ENCODE measurements around the gene ENDOG. TPM values are rescaled to one million over a fixed set of nuclear protein-coding genes. Genes with fewer than 3 reads are reported as not detected.

ENDOG gene
- polyA plus RNA-seq, 4 donors, result 12.8 to 79.6 (median 57.1) TPM

- Histone ChIP-seq H3K4me1 (ENCODE audit: control insufficient read depth in 3 of 3, insufficient read depth in 2 of 3, low read depth in 1 of 3, low read length in 2 of 3) (peaks cover 0 to 15% (median 4%) of the 10 kb centered on the region in 3 donors), H3K36me3 (ENCODE audit: control insufficient read depth in 3 of 3, insufficient read depth in 2 of 3, low read depth in 1 of 3, low read length in 3 of 3) (peaks cover 11 to 62% (median 15%) of the 10 kb centered on the region in 3 donors), H3K9me3 (ENCODE audit: control insufficient read depth in 2 of 2, insufficient read depth in 1 of 2, low read depth in 1 of 2, low read length in 1 of 2) (peaks cover 0 to 3% of the 10 kb centered on the region in 2 donors), H3K27me3 (ENCODE audit: control insufficient read depth in 3 of 3, insufficient read depth in 3 of 3, low read length in 3 of 3) (no peaks in the 10 kb centered on the region), H3K4me3 (ENCODE audit: low read depth in 1 of 3, low read length in 3 of 3) (no peak overlapping the region), H3K27ac (ENCODE audit: low read depth in 1 of 3, low read length in 2 of 3) (no peak overlapping the region)
- FAIRE-seq, result no peak
- DNase-seq, result no peak
- WGBS, 3 donors, result 83 to 87% (median 84%) methylated on average over 23 to 24 of the region's 24 CpGs
These were observed 2.6 kb downstream of the ENDOG start for GRCh38 chr9:128820665-128821583.

GRCh38 chr9:128821584-128822406 is 3.5 kb downstream of the ENDOG start:
- H3K27ac ChIP-seq (ENCODE audit: low read depth in 1 of 3, low read length in 2 of 3), result no peak overlapping the region
- WGBS, 3 donors, result 85 to 90% (median 88%) methylated on average over 16 of the region's 16 CpGs
- DNase-seq, result no peak
- H3K36me3 ChIP-seq (ENCODE audit: control insufficient read depth in 3 of 3, insufficient read depth in 2 of 3, low read depth in 1 of 3, low read length in 3 of 3), result peaks cover 11 to 70% (median 15%) of the 10 kb centered on the region in 3 donors
- no peak overlapping the region for H3K4me3 ChIP-seq (ENCODE audit: low read depth in 1 of 3, low read length in 3 of 3)
- FAIRE-seq, result no peak
- no peaks in the 10 kb centered on the region for H3K27me3 ChIP-seq (ENCODE audit: control insufficient read depth in 3 of 3, insufficient read depth in 3 of 3, low read length in 3 of 3)
- peaks cover 0 to 3% of the 10 kb centered on the region in 2 donors for H3K9me3 ChIP-seq (ENCODE audit: control insufficient read depth in 2 of 2, insufficient read depth in 1 of 2, low read depth in 1 of 2, low read length in 1 of 2)
- H3K4me1 ChIP-seq (ENCODE audit: control insufficient read depth in 3 of 3, insufficient read depth in 2 of 3, low read depth in 1 of 3, low read length in 2 of 3), result peaks cover 0 to 15% (median 4%) of the 10 kb centered on the region in 3 donors

GRCh38 chr9:128822407-128823042 is 4.2 kb downstream of the ENDOG start:
- Histone ChIP-seq H3K9me3 (ENCODE audit: control insufficient read depth in 2 of 2, insufficient read depth in 1 of 2, low read depth in 1 of 2, low read length in 1 of 2) (peaks cover 0 to 1% of the 10 kb centered on the region in 2 donors), H3K4me3 (ENCODE audit: low read depth in 1 of 3, low read length in 3 of 3) (no peak overlapping the region), H3K36me3 (ENCODE audit: control insufficient read depth in 3 of 3, insufficient read depth in 2 of 3, low read depth in 1 of 3, low read length in 3 of 3) (peaks cover 11 to 78% (median 15%) of the 10 kb centered on the region in 3 donors), H3K27ac (ENCODE audit: low read depth in 1 of 3, low read length in 2 of 3) (no peak overlapping the region), H3K27me3 (ENCODE audit: control insufficient read depth in 3 of 3, insufficient read depth in 3 of 3, low read length in 3 of 3) (no peaks in the 10 kb centered on the region), H3K4me1 (ENCODE audit: control insufficient read depth in 3 of 3, insufficient read depth in 2 of 3, low read depth in 1 of 3, low read length in 2 of 3) (peaks cover 0 to 15% (median 4%) of the 10 kb centered on the region in 3 donors)
- WGBS, 3 donors, result 94 to 96% (median 94%) methylated on average over 22 of the region's 22 CpGs
- DNase-seq, result no peak
- no peak for FAIRE-seq

GRCh38 chr9:128823362-128823902 is 5.1 kb downstream of the ENDOG start:
- peaks cover 11 to 84% (median 15%) of the 10 kb centered on the region in 3 donors for H3K36me3 ChIP-seq (ENCODE audit: control insufficient read depth in 3 of 3, insufficient read depth in 2 of 3, low read depth in 1 of 3, low read length in 3 of 3)
- DNase-seq (no peak), FAIRE-seq (no peak)
- H3K4me3 ChIP-seq (ENCODE audit: low read depth in 1 of 3, low read length in 3 of 3), result no peak overlapping the region
- H3K9me3 ChIP-seq (ENCODE audit: control insufficient read depth in 2 of 2, insufficient read depth in 1 of 2, low read depth in 1 of 2, low read length in 1 of 2), result no peaks in the 10 kb centered on the region
- H3K27ac ChIP-seq (ENCODE audit: low read depth in 1 of 3, low read length in 2 of 3), result no peak overlapping the region
- H3K4me1 ChIP-seq (ENCODE audit: control insufficient read depth in 3 of 3, insufficient read depth in 2 of 3, low read depth in 1 of 3, low read length in 2 of 3), result peaks cover 0 to 17% (median 4%) of the 10 kb centered on the region in 3 donors
- 86 to 90% (median 89%) methylated on average over 17 to 19 of the region's 19 CpGs for WGBS, 3 donors
- H3K27me3 ChIP-seq (ENCODE audit: control insufficient read depth in 3 of 3, insufficient read depth in 3 of 3, low read length in 3 of 3), result no peaks in the 10 kb centered on the region

GRCh38 chr9:128823903-128824406 is 5.7 kb downstream of the ENDOG start:
- Histone ChIP-seq H3K4me3 (ENCODE audit: low read depth in 1 of 3, low read length in 3 of 3) (no peak overlapping the region), H3K9me3 (ENCODE audit: control insufficient read depth in 2 of 2, insufficient read depth in 1 of 2, low read depth in 1 of 2, low read length in 1 of 2) (no peaks in the 10 kb centered on the region), H3K36me3 (ENCODE audit: control insufficient read depth in 3 of 3, insufficient read depth in 2 of 3, low read depth in 1 of 3, low read length in 3 of 3) (peaks cover 11 to 86% (median 15%) of the 10 kb centered on the region in 3 donors), H3K27me3 (ENCODE audit: control insufficient read depth in 3 of 3, insufficient read depth in 3 of 3, low read length in 3 of 3) (no peaks in the 10 kb centered on the region), H3K4me1 (ENCODE audit: control insufficient read depth in 3 of 3, insufficient read depth in 2 of 3, low read depth in 1 of 3, low read length in 2 of 3) (peaks cover 0 to 22% (median 4%) of the 10 kb centered on the region in 3 donors), H3K27ac (ENCODE audit: low read depth in 1 of 3, low read length in 2 of 3) (no peak overlapping the region)
- DNase-seq (no peak), FAIRE-seq (no peak)
- WGBS, 3 donors, result 87 to 89% (median 88%) methylated on average over 12 of the region's 12 CpGs

- 79 to 88% (median 82%) methylated on average over 7 of the region's 7 CpGs for WGBS, 3 donors
- Histone ChIP-seq H3K9me3 (ENCODE audit: control insufficient read depth in 2 of 2, insufficient read depth in 1 of 2, low read depth in 1 of 2, low read length in 1 of 2) (no peaks in the 10 kb centered on the region), H3K4me1 (ENCODE audit: control insufficient read depth in 3 of 3, insufficient read depth in 2 of 3, low read depth in 1 of 3, low read length in 2 of 3) (peaks cover 0 to 18% (median under 1%) of the 10 kb centered on the region in 3 donors), H3K27me3 (ENCODE audit: control insufficient read depth in 3 of 3, insufficient read depth in 3 of 3, low read length in 3 of 3) (no peaks in the 10 kb centered on the region), H3K27ac (ENCODE audit: low read depth in 1 of 3, low read length in 2 of 3) (no peak overlapping the region), H3K4me3 (ENCODE audit: low read depth in 1 of 3, low read length in 3 of 3) (no peak overlapping the region), H3K36me3 (ENCODE audit: control insufficient read depth in 3 of 3, insufficient read depth in 2 of 3, low read depth in 1 of 3, low read length in 3 of 3) (peaks cover 11 to 85% (median 15%) of the 10 kb centered on the region in 3 donors)
- DNase-seq (no peak), FAIRE-seq (no peak)
These were observed 6.6 kb downstream of the ENDOG start for GRCh38 chr9:128824911-128825310.

- FAIRE-seq, result no peak
- WGBS, 3 donors, result 95 to 97% (median 96%) methylated on average over 21 to 22 of the region's 22 CpGs
These were observed 7.8 kb downstream of the ENDOG start for GRCh38 chr9:128825923-128826700.

More at GRCh38 chr9:128825923-128826700, 7.8 kb downstream of the ENDOG start:
- peaks cover 0 to 14% (median 0%) of the 10 kb centered on the region in 3 donors for H3K4me1 ChIP-seq (ENCODE audit: control insufficient read depth in 3 of 3, insufficient read depth in 2 of 3, low read depth in 1 of 3, low read length in 2 of 3)
- H3K36me3 ChIP-seq (ENCODE audit: control insufficient read depth in 3 of 3, insufficient read depth in 2 of 3, low read depth in 1 of 3, low read length in 3 of 3), result peaks cover 11 to 73% (median 15%) of the 10 kb centered on the region in 3 donors
- H3K9me3 ChIP-seq (ENCODE audit: control insufficient read depth in 2 of 2, insufficient read depth in 1 of 2, low read depth in 1 of 2, low read length in 1 of 2), result no peaks in the 10 kb centered on the region
- H3K27me3 ChIP-seq (ENCODE audit: control insufficient read depth in 3 of 3, insufficient read depth in 3 of 3, low read length in 3 of 3), result no peaks in the 10 kb centered on the region
- DNase-seq, result no peak
- H3K27ac ChIP-seq (ENCODE audit: low read depth in 1 of 3, low read length in 2 of 3), result no peak overlapping the region
- H3K4me3 ChIP-seq (ENCODE audit: low read depth in 1 of 3, low read length in 3 of 3), result no peak overlapping the region
